Mesothelial cell of epicardium (in vitro differentiated cells): Measurements from ENCODE around the gene TSPAN15. TPM values are rescaled to one million over a fixed set of nuclear protein-coding genes. Genes with fewer than 3 reads are reported as not detected.

ENCODE experiments used
- DNase-seq, 2 experiments: peaks; one replicate each; pipeline ENCODE4 v3.0.0; 2021; ENCODE audit warnings: low spot score in 2 of 2; ENCODE audit not compliant: unreplicated experiment in 2 of 2
- H3K27ac Mint-ChIP-seq: 2 replicates; pipeline ENCODE4 v1.8.0; 2021; ENCODE audit warnings: mixed read lengths
- H3K27me3 Mint-ChIP-seq: 2 replicates; pipeline ENCODE4 v1.8.0; 2021; ENCODE audit warnings: low read depth, mixed read lengths
- H3K36me3 Mint-ChIP-seq: 2 replicates; pipeline ENCODE4 v1.8.0; 2021; ENCODE audit warnings: mixed read lengths
- H3K4me1 Mint-ChIP-seq: 2 replicates; pipeline ENCODE4 v1.8.0; 2021; ENCODE audit warnings: mixed read lengths
- H3K4me3 Mint-ChIP-seq: 2 replicates; pipeline ENCODE4 v1.8.0; 2021; ENCODE audit warnings: mild to moderate bottlenecking, moderate library complexity, mixed read lengths
- H3K9me3 Mint-ChIP-seq: 2 replicates; pipeline ENCODE4 v1.8.0; 2021; ENCODE audit warnings: mixed read lengths
- total RNA-seq: library from RNA; stranded (reverse); gene quantifications from 3 replicates; pipeline ENCODE4 v1.2.1, GENCODE V29; 2021
- TF ChIP-seq, protein P1 (sequence below): fragments of 200-600 bp; sonication (generic); IDR thresholded peaks from one replicate; pipeline ENCODE4 v1.5.0; 2021; ENCODE audit warnings: antibody characterized with exemption; ENCODE audit not compliant: unreplicated experiment

TSPAN15 gene
- total RNA-seq, 1 donor from 2014 or later = 17.7 TPM

DNA sequence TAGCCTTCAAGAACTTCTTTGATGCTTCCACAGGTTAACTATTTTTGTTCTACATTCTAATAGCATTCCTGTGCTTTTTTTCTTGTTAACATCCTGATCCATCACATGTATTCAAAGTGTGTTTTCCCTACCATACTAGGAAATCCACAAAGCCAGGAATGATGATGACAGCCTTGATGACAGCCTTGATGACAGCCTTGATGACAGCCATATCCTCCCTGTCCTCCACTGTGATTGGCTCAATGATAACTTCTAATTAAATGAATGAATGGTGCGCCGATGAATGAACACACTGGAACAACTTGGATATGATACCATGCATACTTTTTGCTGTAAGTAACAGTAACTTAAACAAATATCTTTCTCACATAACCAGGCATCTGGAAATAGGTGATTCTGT is 26.2 kb upstream of the TSPAN15 start:
- Mint-ChIP-seq H3K9me3 (no peaks in the 10 kb centered on the region), H3K4me1 (no peaks in the 10 kb centered on the region), H3K4me3 (no peak overlapping the region), H3K27me3 (peaks cover 2% of the 10 kb centered on the region), H3K27ac (no peak overlapping the region), H3K36me3 (no peaks in the 10 kb centered on the region)
- TF ChIP-seq, protein P1, sequence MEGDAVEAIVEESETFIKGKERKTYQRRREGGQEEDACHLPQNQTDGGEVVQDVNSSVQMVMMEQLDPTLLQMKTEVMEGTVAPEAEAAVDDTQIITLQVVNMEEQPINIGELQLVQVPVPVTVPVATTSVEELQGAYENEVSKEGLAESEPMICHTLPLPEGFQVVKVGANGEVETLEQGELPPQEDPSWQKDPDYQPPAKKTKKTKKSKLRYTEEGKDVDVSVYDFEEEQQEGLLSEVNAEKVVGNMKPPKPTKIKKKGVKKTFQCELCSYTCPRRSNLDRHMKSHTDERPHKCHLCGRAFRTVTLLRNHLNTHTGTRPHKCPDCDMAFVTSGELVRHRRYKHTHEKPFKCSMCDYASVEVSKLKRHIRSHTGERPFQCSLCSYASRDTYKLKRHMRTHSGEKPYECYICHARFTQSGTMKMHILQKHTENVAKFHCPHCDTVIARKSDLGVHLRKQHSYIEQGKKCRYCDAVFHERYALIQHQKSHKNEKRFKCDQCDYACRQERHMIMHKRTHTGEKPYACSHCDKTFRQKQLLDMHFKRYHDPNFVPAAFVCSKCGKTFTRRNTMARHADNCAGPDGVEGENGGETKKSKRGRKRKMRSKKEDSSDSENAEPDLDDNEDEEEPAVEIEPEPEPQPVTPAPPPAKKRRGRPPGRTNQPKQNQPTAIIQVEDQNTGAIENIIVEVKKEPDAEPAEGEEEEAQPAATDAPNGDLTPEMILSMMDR = no peak
- no peak for DNase-seq

DNA sequence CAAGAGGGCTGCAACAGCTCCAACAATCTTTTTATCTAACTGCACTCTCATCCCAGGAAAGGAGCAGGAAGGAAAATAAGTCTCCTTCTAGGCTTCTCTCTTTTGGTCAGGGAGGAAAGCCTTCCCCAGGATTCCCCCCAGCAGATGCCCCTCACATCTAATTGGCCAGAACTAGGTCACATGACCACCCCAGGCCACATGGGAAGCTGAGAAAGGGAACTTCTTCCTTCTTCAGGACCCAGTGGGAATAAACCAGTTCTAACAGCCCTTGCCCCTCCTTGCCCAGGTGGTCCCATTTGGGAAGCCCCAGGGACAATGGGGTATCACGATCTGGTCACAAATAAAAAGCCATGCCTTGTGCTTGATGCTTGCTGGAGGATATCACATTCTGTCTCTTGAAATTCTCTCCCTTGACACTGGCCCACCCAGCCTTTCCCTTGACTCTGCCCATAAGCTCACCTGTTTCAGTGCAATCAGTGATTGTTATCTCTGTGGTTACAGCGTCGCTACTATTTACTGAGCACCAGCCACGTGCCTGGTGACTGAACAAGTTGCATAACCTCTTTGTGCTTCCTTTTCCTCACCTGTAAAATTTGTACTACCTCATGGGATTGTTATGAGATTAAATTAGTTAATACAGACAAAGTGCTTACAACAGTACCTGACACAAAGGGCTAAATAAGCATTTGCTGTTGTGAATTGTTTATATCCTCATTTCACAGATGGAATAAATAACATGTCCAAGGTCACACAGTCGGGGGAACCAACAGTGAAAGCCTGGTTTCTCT is 25.6 kb upstream of the TSPAN15 start:
- Mint-ChIP-seq H3K4me3 (no peak overlapping the region), H3K36me3 (no peaks in the 10 kb centered on the region)

DNA sequence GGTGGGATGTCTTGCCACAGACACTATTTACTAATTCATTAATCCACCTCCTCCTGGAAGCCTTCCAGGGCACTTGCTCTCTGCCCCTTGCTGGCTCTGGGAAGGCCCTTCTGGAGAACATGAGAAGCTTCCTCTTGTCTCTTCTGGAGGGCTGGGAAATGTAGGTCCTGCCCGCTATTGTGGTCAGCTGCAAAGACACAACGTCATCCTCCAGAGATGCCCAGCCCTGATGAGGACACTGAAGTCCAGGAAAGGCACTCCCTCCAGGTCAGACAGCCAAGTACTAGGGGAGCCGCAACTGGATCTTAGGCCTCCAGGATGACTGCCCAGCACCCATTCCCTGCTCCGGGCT is 24.9 kb upstream of the TSPAN15 start:
- no peaks in the 10 kb centered on the region for H3K36me3 Mint-ChIP-seq
- no peaks in the 10 kb centered on the region for H3K4me1 Mint-ChIP-seq

More for the DNA sequence above, 25.6 kb upstream of the TSPAN15 start:
- Mint-ChIP-seq H3K9me3 (no peaks in the 10 kb centered on the region), H3K27me3 (peaks cover 2% of the 10 kb centered on the region), H3K4me1 (no peaks in the 10 kb centered on the region), H3K27ac (no peak overlapping the region)
- TF ChIP-seq, protein P1 = no peak
- DNase-seq = no peak

DNA sequence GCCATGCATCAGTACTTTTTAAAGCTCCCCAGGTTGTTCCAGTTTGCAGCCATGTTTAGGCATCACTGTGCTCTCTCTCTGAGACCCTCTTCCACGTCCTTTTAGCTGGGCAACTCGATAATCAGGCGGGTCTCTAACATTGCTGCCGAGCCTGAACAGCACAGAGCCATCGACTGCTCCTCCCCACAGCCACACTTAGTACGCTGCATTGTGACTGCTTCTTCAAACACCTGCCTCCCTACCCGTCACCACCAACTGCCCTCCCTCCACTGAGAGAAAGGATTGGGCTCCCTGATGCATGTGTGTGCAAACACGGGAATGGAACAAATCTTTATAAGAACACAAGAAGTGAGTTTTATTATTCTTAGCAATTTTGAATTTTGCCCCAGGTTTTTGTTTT is 23.1 kb upstream of the TSPAN15 start:
- Mint-ChIP-seq H3K27ac (no peak overlapping the region), H3K4me1 (no peaks in the 10 kb centered on the region), H3K27me3 (peaks cover 2% of the 10 kb centered on the region), H3K4me3 (no peak overlapping the region), H3K9me3 (no peaks in the 10 kb centered on the region), H3K36me3 (no peaks in the 10 kb centered on the region)
- no peak for DNase-seq
- TF ChIP-seq, protein P1 = no peak

More for the DNA sequence above, 24.9 kb upstream of the TSPAN15 start:
- H3K27me3 Mint-ChIP-seq = peaks cover 2% of the 10 kb centered on the region
- no peak overlapping the region for H3K4me3 Mint-ChIP-seq
- no peaks in the 10 kb centered on the region for H3K9me3 Mint-ChIP-seq
- H3K27ac Mint-ChIP-seq = no peak overlapping the region
- TF ChIP-seq, protein P1 = no peak
- no peak for DNase-seq

DNA sequence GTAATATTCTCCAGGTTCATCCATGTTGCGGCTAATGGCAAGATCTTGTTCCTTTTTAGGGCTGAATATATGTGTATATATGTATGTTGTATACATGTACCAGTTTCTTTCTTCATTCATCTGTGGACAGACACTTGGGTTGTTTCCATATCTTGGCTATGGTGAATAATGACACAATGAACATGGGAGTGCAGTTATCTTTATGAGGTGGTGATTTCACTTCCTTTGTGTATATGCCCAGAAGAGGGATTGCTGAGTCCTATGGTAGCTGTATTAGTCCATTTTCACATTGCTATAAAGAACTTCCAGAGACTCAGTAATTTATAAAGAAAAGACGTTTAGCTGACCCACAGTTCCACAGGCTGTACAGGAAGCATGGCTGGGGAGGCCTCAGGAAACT is 17.1 kb upstream of the TSPAN15 start:
- Mint-ChIP-seq H3K4me3 (no peak overlapping the region), H3K27ac (no peak overlapping the region), H3K9me3 (peaks cover 7% of the 10 kb centered on the region), H3K27me3 (no peaks in the 10 kb centered on the region), H3K4me1 (peaks cover 23% of the 10 kb centered on the region), H3K36me3 (no peaks in the 10 kb centered on the region)
- TF ChIP-seq, protein P1 = no peak
- no peak for DNase-seq

DNA sequence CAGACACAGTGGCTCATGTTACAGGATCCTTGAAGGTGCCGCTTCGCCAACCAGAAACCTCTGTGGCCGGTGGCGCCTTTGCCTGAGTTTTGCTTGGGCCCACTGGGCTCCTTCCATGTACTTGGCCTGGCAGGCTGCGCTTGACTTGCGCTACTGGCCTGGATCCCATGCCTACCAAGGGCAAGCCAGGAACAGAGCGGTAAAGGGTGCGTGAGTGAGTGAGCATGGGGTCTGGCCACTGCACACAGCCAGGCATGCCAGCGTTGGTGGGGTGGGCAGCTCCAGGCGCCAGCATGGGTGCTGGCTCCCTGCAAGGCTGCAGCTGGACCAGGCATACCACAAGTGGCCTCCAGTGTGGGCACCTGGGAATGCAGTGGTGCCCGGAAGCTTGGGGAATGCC is 16.3 kb upstream of the TSPAN15 start:
- Mint-ChIP-seq H3K36me3 (no peaks in the 10 kb centered on the region), H3K4me1 (peaks cover 30% of the 10 kb centered on the region), H3K9me3 (peaks cover 7% of the 10 kb centered on the region), H3K27ac (no peak overlapping the region), H3K4me3 (no peak overlapping the region), H3K27me3 (no peaks in the 10 kb centered on the region)
- TF ChIP-seq, protein P1 = no peak
- DNase-seq = no peak
